ENCODE measurements around the gene FAM118A. TPM values are rescaled to one million over a fixed set of nuclear protein-coding genes. Genes with fewer than 3 reads are reported as not detected.

The FAM118A gene
- total and polyA plus RNA-seq, 2 of the 8 experiments (the other 6 are each of a cell fraction or from before 2014, with no cell fraction given): 8.5 to 18.6 TPM

GRCh38 chr22:45317551-45318167 is 7.9 kb downstream of the FAM118A start:
- DNase-seq (ENCODE audit: low read depth in 1 of 2, low spot score in 2 of 2): peak in 1 of 2 experiments; percentile 54
- CTCF ChIA-PET (ENCODE audit: partially characterized antibody): interaction anchor here (0.6 to 1.6 kb wide), 11 partner anchors 11 to 313 kb away, joined by 3 to 7 read pairs (median 3); no protein-coding TSS in a partner anchor

More at GRCh38 chr22:45317551-45318167, 7.9 kb downstream of the FAM118A start:
- Histone ChIP-seq H3K18ac (ENCODE audit: extremely low read depth, low read length) (no peak overlapping the region), H3K27me3 (replicated peaks in 1 of 4; ENCODE audit: control insufficient read depth in 3 of 4, extremely low read depth in 1 of 4, insufficient read depth in 3 of 4, low read length in 3 of 4) (no peaks in the 10 kb centered on the region), H2AFZ (ENCODE audit: low read length) (no peak overlapping the region), H2AK5ac (ENCODE audit: low read depth, low read length) (peak overlapping the region; percentile 61; the same call in 1 of the 2 replicates), H3K9me3 (ENCODE audit: insufficient read depth in 2 of 2, low read depth in 1 of 2, low read length in 1 of 2) (no peaks in the 10 kb centered on the region), H3K36me3 (ENCODE audit: control insufficient read depth in 2 of 4, insufficient read depth in 4 of 4, low read length in 3 of 4) (peaks cover 0 to 4% (median under 1%) of the 10 kb centered on the region in 4 experiments; a peak in 2 of 8 replicates), H2BK15ac (ENCODE audit: low read length) (no peak overlapping the region), H4K8ac (ENCODE audit: extremely low read depth, insufficient read depth, low read length) (no peak overlapping the region), H4K5ac (ENCODE audit: insufficient read length, low read depth, low read length) (no peak overlapping the region), H3K4ac (replicated peaks; ENCODE audit: insufficient read length, low read depth, low read length) (peak overlapping the region; percentile 49), H3K79me1 (ENCODE audit: low read depth, low read length) (peaks cover 8% of the 10 kb centered on the region), H3K4me1 (replicated peaks in 1 of 4; ENCODE audit: control insufficient read depth in 3 of 4, insufficient read depth in 4 of 4, low read length in 3 of 4) (no peaks in the 10 kb centered on the region; a peak in 3 of 7 replicates), H3K56ac (replicated peaks; ENCODE audit: insufficient read length, low read depth, low read length) (no peak overlapping the region), H3K4me3 (ENCODE audit: extremely low read depth in 1 of 4, insufficient read depth in 2 of 4, low read depth in 3 of 4, low read length in 4 of 4) (no peak overlapping the region), H3K14ac (ENCODE audit: insufficient read length) (no peak overlapping the region), H3K27ac (ENCODE audit: low read depth, low read length) (no peak overlapping the region), H3K4me2 (ENCODE audit: insufficient read depth in 1 of 2, low read depth in 2 of 2, low read length in 2 of 2) (no peak overlapping the region), H3K23me2 (ENCODE audit: low read depth, low read length) (no peaks in the 10 kb centered on the region), H3K23ac (ENCODE audit: insufficient read length) (no peak overlapping the region), H4K20me1 (replicated peaks in 1 of 2; ENCODE audit: control insufficient read depth in 1 of 2, insufficient read depth in 2 of 2, low read length in 2 of 2) (peaks cover 0 to 12% of the 10 kb centered on the region in 2 experiments), H2BK120ac (replicated peaks; ENCODE audit: low read depth, low read length) (no peak overlapping the region), H3K79me2 (ENCODE audit: control insufficient read depth in 1 of 2, insufficient read depth in 2 of 2, low read length in 2 of 2) (peaks cover 0 to 54% of the 10 kb centered on the region in 2 experiments; a peak in 3 of 4 replicates), H2BK5ac (ENCODE audit: low read depth, low read length) (peak overlapping the region; percentile 75; the same call in 1 of the 2 replicates), H2BK20ac (ENCODE audit: low read length) (no peak overlapping the region), H3K9ac (replicated peaks in 1 of 4; ENCODE audit: extremely low read depth in 1 of 4, low read depth in 3 of 4, low read length in 3 of 4) (no peak overlapping the region), H4K91ac (replicated peaks; ENCODE audit: insufficient read length, low read length) (no peak overlapping the region), H2BK12ac (ENCODE audit: low read depth, low read length) (no peak overlapping the region)
- POLR2A ChIA-PET (ENCODE audit: partially characterized antibody): interaction anchor here (0.6 to 1.6 kb wide), 3 partner anchors 8 to 32 kb away, joined by 3 to 5 read pairs (median 5); partner anchors contain the start of gene FAM118A
- WGBS, 2 experiments (ENCODE audit: extremely low coverage in 1 of 2, insufficient coverage in 1 of 2, insufficient read length in 1 of 2, insufficient replicate concordance in 2 of 2, low coverage in 1 of 2, low lambda C conversion rate in 2 of 2, missing lambda C conversion rate in 1 of 2): 75% methylated on average over 19 of the region's 19 CpGs; no CpG with 5 or more reads in 1 of the 2 experiments
- FAIRE-seq: no peak
